M059J (cell line): Measurements from ENCODE around the gene FAT2. TPM values are rescaled to one million over a fixed set of nuclear protein-coding genes. Genes with fewer than 3 reads are reported as not detected.

Experiments
- DNase-seq: peaks from one replicate; pipeline ENCODE4 v3.0.0-alpha.2; 2012; ENCODE audit warnings: low read depth
- total RNA-seq: library from RNA; depleted of rRNA; stranded (reverse); fragments of >200 nt; shearing (Covaris generic); gene quantifications from 2 replicates; pipeline ENCODE4 v1.2.3, GENCODE V29; 2014; rRNA removed

Gene FAT2, protein sequence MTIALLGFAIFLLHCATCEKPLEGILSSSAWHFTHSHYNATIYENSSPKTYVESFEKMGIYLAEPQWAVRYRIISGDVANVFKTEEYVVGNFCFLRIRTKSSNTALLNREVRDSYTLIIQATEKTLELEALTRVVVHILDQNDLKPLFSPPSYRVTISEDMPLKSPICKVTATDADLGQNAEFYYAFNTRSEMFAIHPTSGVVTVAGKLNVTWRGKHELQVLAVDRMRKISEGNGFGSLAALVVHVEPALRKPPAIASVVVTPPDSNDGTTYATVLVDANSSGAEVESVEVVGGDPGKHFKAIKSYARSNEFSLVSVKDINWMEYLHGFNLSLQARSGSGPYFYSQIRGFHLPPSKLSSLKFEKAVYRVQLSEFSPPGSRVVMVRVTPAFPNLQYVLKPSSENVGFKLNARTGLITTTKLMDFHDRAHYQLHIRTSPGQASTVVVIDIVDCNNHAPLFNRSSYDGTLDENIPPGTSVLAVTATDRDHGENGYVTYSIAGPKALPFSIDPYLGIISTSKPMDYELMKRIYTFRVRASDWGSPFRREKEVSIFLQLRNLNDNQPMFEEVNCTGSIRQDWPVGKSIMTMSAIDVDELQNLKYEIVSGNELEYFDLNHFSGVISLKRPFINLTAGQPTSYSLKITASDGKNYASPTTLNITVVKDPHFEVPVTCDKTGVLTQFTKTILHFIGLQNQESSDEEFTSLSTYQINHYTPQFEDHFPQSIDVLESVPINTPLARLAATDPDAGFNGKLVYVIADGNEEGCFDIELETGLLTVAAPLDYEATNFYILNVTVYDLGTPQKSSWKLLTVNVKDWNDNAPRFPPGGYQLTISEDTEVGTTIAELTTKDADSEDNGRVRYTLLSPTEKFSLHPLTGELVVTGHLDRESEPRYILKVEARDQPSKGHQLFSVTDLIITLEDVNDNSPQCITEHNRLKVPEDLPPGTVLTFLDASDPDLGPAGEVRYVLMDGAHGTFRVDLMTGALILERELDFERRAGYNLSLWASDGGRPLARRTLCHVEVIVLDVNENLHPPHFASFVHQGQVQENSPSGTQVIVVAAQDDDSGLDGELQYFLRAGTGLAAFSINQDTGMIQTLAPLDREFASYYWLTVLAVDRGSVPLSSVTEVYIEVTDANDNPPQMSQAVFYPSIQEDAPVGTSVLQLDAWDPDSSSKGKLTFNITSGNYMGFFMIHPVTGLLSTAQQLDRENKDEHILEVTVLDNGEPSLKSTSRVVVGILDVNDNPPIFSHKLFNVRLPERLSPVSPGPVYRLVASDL (N-terminal part only)
- total RNA-seq: 0.05 and 0.17 TPM in 2 replicates

DNA sequence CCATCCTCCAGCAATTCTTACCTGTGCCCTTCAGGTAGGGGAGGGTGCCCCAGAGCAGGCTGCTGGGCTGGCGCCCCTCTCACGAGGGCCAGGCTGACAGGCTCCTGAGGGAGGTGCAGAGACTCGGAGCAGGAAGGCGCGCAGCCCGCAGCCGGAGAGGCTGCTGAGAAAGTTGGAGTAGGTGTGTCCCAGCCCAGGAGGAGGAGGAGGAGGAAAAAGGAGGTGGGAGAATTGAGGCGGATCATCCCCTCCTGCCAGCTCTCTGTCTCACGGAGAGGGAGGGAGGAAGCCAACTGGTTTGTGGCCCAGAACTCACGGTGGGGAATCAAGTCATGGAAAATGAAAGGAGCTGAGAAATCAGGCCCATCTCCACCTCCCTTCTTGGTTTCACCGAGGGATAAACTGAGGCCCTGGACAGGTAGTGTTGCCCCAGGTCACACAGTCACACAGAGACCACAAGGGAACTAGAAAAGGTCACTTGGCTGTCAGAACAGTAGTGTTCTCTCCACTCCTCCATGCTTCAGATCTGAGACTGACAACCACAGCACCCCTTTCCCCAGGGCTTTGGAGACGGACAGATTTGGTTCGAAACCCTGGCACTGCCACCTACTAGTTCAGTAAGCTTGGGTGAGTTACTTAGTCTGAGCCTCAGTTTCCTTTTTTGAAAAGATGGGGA is at the start of gene FAT2:
Gene FAT2 (minus strand): TSS at position 188 of the 676 bp plus-strand sequence. CDS start 22,400 bp downstream, outside the sequence.
- DNase-seq: peak; percentile 34

DNA sequence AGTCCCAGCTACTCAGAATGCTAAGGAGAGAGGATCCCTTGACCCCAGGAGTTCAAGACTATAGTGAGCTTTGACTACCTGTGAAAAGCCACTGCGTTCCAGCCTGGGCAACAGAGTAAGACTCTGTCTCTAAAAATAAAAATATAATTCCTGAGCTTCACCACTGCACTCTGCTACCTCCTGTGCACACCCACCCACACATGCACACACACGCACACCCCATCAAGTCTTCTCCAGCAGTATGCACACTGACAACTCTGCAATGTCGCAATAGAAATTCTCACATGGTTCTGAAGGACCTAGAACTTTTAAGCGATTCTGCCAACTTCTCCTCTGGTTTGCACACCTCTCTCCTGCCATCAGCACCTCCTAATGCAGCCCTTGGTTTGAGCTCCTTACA is 47.5 kb upstream of the FAT2 start:
- DNase-seq: no peak

DNA sequence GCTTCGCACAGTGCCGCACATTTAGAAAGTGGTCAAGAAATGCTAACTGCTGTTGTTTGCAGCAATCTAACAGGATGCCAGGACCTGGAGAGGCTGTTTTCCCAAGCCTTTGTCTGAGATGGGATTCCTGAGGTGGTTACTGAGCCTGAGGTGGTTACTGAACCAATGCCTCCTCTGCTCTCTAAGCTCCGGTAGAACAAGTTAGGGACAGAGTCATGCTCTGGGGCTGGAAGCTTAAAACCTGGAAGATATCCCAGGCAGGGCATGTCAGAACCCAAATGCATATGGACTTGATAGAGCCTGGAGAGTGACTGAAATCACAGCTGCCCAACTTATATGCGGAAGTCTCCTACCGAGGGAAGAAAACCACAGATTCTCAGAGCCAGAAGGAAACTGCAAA is 46.5 kb upstream of the FAT2 start:
- no peak for DNase-seq

DNA sequence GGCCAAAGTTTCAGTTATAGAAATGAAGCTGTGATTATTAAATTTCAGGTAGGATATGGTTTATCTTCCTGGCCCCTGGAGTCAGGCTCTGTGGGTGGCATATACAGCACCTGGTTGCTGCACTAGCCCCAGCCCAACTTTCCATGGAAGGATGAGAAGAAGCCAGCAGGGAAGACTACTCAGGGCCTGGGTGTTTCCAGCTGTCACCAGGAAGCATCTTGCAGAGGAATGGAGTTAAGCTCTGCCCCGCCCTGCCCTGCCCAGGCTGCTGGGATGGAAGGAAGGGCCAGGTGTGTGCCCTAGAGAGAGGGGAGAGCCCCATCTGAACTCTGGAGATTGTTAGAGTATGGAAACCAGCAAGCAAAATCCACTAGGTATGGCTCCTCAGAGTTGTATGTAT is 42.8 kb upstream of the FAT2 start:
- DNase-seq: no peak

DNA sequence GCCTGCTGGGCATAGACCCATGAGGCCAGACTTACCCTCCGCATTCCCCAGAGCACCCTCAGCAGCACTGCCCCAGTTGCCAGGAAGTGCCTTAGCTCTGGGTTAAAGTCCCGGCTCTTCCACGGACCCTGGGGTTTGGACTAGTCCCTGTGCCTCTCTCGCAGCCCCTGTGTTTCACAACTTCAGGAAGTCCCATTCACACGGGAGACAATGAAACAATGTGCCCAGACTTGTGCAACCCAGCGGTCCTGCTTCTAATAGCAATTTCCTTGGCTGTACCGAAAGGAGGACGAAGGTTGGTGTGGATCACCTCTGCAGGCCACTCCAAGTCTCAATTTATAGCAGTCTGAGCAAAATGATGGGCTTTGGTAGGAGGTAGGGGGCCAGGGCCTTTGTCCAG is 41.8 kb upstream of the FAT2 start:
- DNase-seq: no peak

DNA sequence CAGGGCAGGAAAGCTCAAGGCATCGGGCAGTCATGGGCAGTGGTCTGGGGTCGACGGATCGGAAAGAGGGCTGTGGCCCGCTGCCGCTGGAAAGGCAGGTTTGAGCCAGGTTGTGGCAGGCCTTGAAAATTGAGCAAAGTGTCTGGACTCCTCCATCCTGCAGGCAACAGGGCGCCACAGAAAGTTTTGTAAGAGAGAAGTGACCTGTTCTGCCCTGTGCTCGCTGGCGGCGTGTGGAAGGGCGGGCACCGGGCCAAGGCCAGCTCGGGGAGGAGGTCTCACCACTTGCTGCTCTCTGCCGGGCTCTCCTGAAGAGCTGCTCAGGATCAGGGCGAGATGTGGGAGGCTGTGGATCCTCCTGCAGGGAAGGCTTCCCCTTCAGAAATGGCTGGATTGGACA is 41.4 kb upstream of the FAT2 start:
- DNase-seq: no peak

DNA sequence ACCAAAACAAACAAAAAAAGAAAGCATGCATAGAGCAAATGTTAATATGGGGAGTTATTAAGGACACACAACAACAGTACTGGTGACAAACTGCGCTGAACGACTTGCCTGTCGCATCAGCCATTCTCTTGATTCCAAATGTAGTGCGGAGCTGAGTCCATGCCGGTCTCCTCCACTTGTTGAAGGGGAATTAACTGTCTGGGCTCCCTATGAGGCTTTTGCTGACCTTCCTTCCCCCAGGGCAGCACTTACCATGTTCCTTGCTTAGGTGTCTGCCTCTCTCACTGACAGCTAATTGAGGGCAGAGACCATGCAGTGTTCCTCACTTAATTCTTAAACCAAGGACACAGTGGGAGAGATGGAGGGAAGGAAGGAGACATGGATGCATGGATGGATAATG is 40.8 kb upstream of the FAT2 start:
- no peak for DNase-seq

DNA sequence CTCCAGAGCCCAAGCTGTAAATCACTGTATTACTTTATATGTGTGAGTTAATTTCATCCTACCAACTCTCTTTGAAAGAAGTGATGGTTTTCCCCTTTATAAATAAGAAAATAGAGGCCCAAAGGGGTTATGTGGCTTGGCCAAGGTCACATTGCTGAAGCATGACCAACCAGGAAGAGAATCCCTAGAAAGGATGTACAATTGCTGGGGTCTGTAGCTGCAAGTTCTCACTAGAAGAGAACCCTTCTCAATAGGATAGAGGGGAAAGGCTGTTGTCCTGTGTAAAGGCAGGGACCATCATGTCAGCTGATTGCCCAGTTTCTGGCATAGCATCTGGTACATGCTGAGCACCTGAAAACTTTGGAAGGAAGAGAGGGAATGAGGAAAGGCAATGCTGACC is 39.0 kb upstream of the FAT2 start:
- no peak for DNase-seq

DNA sequence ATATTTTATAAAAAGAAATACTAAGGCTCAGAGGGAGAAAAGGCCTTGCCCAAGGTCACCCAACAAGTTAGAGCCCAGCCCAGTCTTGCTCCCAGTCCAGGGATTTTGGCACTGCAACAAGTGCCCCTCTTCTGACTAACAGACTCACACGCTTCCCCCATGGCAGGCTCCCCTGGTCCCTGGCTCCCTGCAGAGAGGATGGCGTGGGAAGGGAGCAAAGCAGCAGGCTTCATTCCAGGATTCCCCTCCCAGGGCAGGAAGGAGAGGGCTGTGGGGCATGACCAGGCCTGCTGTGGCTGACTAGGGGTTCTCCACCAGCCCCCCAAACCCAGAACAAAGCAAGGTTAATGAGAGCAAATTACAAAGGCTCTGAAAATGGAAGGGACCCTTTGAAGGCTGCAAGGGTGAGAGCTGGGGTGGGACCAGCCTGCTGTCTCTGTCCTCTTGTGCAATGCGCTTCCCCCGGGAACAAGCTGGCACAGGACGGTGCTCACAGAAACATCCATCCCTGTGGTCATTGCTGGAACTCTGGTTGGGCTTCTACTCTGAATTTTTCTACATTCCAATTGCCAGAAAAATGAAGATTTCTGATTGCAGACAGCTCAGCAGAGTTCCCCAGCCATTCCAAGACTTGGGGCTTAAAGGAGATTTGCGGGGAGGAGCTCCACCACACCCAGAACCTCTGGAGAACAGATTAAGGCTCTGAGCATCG is 37.1 kb upstream of the FAT2 start:
- peak; percentile 32 for DNase-seq

DNA sequence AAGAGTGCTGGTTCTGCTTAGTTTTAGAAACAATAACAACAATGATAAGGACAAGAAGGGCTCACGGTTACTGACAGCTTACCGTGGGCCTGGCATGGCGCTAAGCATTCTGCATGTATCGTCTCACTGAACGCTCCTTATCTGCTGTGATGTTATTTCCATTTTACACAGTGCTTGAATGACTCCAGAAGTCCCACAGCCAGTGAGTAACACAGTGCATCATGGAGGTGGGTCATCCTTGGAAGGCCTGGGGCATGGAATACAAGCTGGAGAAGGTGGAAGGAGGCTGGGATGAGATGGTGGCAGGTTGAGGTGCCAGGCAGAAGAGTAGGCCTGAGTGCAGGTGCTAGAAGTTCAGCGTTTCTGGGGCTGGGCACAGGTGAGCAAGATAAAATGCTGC is 36.5 kb upstream of the FAT2 start:
- peak; percentile 47 for DNase-seq

DNA sequence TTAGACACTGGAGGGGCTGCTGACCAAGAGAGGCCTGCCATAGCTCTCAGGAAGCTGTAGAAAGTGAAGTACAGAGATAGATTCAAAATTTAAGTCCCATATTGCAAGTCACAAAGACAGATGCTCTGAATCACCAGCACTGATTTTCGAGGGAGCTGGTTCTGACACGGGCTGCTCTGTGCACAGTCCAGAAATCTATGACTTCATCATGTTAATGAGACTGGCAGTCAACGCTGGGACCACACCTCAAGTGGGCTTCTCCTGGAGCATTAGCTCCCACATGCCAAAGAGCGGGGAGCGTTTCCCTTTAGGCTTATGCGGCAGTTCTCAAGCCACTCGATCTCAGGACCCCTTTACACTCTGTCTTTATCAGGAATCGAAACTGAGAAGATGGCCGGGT is 34.2 kb upstream of the FAT2 start:
- no peak for DNase-seq

DNA sequence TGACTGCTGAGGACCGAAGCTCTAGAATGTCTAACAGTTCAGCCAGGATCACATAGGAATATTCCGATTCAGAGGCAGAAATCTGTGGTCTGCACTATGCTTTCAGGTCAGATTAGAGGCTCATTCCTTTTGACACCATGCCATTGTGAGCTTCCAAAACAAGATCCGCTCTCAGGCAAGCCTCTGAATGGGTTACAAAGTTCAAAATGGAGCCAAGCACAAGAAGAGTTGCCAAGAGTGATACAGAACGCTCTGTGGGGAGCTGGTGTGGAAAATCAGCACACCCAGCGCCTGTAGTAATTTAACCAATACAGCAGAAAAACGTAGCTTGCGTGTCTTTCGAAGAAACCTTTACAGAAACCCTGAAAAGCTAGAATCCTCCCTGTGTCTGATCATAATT is 33.3 kb upstream of the FAT2 start:
- no peak for DNase-seq

DNA sequence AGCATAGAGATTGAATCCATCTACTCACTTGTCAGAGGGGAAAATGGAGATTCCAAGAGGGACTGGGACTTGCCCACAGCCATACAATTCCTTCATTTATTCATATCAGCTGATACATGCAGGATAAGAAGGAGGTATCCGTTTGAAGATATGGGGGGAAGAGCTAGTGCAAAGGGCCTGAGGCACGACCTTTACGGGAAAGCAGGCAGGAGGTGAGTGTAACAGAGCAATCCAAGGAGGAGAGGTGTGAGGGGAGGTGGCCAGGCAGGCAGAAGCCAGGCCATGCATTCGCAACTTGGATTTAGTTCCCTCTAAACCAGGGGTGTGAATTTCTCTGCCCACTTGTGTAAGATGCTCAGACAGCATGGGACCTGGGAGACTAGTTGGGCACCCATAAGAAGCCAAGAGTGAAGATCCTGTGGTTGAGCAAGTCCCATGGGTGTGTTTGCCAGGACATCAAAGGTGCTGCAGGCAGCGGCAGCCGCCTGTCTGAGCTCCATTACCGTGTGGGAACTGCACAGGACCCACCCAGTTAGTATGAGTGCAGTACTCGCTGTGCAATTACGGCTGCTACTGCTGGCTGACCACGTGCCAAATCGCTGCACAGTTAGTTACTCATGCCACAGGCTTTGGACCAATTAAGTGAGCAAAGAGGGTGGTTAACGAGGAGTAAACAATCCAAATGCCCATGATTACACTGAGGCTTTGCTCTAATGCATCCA is 31.4 kb upstream of the FAT2 start:
- DNase-seq: peak; percentile 56

DNA sequence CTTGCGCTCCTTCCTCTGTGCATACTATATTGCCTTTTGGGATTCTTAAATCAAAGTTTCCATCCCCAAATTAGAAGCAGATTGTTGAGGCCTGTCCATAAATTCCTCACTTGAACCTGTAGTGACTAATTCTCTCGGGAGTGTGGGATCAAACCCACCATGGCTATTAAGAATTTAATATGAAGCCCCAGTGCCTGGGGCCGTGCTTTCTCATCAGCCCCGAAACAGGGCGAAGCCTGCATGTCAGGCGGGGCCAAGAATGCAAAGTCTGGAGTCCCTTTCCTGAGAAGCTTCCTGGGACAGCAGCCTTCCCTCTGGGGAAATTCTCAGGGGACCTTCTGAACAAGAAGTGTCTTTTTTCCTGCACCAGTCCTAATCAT is 29.3 kb upstream of the FAT2 start:
- peak; percentile 33 for DNase-seq

DNA sequence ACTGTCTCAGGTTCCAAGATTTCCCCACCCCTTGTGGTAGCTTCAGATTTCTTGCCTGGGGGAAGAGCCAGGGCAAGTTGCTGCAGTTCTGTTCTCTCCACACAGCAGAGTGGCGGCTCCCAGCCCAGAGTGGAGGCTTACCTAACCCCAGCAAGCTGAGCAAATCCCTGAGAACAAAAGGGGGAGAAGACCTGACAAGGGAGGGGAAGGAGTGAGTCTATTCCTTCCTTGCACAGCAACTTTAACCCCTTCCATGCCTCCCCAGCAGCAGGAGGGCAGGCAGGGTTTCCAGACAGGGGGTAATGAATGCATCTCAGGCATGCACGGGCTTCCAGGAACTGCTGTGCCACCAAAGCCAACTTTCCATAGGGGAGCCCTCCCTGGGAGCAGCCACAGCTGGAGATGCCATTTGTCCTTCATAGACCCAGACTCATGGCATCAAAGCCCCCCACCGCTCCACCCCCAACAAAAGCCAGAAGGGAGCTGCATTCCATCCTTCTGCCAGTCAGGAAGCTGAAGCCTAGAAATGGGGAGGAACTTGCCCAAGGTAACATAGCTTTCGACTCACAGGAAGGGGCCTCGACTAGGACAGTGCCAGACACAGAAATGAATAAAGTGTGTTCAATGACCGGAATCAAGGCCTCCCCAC is 28.8 kb upstream of the FAT2 start:
- peak; percentile 67 for DNase-seq

DNA sequence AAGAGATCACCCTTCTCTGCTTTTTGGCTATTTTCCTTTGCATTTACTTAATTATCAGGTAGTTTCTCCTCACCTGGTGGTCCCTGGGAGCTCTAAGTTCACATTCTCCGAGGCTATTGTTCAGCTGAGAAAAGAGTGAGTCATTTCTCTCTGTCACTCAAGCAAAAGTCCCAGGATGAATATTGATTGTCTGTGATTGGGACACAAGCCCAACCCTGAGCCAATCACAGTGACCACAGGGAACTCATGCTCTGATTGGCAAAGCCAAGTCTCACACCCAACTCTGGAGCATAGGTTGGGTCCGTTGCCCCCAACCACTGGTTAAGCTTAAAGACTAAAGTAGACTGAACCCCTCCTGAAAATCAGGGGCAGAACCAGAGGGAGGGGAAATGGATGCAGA is 27.8 kb upstream of the FAT2 start:
- no peak for DNase-seq

DNA sequence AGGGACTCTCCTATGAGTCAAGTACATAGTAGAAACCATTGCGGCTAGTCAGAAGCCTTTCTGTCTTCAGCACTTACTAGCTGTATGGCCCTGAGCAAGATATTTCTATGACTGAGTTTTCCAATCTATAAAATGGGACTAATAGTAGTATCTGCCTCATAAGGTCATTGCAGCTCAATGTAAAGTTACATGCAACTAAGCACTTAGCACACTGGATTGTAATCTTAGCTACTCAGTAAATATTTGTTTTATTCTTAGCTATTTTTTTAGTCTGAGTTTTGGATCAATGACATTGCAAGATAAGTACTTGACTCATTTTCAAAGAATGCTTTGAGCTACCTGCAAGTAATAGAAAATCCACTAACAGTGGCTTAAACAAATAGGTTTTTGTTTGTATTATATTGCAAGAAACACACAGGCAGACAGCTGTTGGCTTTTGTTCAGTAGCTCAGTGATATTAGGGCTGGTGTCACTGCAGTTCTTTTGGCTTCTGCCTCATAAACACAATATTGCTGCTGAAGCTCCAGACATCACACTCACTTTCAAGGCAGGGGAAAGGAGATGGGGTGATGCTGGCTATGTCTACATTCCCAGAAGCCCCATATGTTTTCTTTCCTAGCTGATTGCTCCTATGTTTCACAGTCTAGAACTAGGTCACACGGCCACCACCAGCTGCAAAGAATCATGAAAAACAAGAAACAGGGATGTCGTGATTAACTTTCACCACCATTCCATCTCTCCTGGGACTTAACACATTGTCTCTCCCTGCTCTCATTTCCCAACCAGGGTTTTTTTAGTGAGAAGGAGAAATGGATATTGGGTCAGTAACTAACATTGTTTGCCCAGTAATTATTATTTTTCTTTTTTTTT is 26.9 kb upstream of the FAT2 start:
- DNase-seq: peak; percentile 30

DNA sequence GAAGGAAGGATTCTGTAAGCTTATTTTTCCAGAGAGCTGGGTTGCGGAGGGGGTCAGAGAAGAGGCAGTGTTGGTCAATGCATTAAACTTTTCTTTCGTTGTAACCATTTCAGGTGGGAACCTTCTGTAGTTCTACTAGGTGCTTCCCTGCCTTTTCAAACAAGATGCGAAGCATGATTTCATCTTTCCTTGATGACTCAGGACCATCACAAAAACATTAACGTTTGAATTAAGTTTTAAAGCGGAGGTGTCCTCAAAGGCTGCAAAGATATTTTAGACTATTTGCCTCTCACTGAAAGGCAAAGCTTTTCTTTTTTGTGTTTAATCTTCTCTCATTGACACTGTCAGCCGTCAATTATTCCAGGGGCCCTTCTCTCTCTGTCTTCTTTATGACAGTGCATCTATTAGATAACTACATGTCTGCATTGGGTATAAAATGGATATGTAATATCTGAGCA is 26.3 kb upstream of the FAT2 start:
- DNase-seq: no peak

DNA sequence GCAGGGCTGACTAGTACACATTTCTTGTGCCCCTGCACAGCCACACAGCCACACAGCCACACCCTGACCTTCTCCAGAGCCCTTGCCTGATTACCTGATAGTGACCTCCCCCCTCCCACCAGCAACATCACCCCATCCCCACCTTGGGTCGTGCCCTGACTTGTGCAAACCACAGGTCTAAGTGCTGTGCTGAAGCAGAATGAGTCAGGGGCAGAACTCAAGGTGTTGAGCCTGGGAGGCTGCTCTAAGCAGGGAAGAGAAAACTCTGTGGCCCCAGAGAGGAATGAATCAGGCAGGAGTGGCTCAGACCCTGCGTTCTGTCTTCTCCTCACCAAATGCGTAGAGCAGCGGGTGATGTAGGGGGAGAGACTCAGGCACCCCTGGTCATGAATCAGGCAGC is 24.3 kb upstream of the FAT2 start:
- peak; percentile 51 for DNase-seq
